HG03432 (cell line): ENCODE results near the gene RIC3.

Experiments
- ATAC-seq: cut with Tn5 transposase; IDR thresholded peaks from one replicate; pipeline ENCODE4 v1.9.1; 2021; ENCODE audit warnings: mild to moderate bottlenecking, moderate library complexity; ENCODE audit not compliant: unreplicated experiment

The RIC3 gene

DNA sequence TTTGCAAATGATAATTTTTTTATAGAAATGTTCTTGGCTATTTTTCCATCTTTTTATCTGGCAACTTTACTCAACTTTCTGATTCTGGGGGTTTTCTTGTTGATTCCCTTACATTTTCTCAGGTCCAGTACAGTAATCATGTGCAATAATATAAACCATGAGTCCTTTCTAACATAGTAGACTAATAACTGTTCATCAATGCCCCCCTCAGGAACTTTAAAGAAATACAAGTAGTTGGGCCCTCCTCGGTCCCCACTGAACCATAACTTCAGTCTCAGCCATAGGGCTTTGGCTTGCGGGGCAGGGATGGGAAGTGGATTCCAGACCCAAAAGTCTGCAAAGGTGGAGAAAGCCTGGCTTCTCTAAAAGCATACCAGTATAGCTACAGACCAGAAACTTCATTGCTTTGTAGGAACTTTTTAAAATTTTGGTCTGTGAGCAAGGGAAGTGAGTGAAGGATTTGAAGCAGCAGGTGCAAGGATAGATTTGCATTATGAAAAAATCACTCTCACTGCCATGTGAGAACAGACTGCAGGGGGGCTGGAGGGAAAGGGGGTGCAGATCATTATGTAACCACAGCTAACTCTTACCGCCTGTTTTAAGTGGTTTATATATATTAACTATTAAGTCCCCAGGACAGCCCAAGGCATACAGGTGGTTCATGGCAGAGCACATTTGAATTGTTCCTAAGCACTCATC is 98.3 kb downstream of the RIC3 start:
- ATAC-seq = peak; percentile 71

DNA sequence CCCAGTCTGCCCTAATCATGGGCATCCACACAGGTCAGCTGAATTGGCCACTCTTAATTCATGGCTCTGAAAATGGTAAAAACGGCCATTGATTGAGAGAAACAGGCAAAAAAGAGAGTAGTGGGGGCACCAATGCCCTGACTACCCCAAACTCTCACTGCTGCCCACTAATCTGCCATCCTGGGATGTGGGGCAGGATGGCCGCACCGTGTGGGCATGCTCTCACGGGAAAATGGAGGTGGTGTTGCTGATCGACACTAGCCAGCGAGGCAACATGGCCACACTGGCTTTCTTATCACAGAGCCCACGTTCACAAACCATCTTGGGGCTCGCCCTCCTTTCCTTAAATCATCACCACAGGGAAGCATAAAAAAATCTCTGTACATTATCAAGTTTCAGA is 99.1 kb downstream of the RIC3 start:
- no peak for ATAC-seq

DNA sequence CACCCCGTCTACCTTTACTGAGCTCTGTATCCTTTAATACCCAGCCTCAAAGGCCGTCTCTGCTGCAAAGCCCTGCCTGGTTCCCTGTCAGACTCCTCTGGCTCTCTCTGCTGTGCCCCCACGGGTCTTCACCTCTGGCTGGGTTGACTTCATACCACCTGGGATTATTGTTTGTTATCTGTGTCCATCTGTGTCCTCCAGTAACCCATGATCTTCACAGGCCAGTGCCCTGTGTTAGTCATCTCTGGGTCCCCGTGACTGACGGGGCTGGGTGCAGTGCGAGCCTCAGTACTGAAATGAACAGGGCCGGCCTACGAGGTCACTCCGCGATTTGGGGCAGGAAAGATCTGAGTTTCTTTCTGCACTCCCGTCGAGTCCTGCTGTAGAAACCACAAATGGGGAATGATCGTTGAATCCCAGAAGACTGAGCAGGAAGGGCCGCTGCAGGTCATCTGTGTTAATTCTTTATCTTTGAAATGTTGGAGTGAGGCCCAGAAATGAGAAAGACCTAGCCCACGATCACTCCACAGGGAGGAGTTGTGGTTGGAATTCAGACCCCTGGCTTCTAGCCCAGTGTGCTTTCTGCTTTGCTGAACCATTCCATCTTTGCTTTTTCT is 100.1 kb downstream of the RIC3 start:
- no peak for ATAC-seq

DNA sequence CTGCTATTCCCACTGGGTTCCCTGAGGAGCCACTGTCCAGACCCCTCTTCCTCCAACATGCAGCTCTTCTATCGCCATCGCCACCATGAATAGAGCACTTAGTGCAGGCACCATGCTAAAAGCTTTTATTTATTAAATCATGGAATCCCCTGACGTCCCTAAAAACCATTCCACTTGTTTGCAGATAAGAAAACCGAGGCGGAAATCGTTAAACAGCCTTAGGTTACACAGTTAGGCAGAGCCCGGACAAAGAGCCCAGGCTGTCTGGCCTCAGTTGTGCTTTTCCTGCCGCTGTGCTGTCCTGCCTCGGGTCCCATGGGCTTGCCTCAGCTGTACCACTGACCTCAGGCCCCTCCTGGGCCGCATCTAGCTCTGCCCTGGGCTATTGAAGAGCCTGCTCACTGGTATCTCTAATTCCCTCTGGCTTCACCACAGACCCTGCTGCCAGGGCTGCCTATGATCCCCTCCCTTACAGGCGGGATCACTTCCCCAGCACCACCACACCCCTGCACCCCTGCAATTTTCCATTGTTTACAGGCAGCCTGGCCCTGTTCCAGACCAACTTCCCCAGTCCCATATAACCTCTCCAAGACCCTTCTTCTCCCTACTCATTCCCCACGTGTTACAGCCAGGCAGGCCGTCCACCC is 100.8 kb downstream of the RIC3 start:
- ATAC-seq = no peak

DNA sequence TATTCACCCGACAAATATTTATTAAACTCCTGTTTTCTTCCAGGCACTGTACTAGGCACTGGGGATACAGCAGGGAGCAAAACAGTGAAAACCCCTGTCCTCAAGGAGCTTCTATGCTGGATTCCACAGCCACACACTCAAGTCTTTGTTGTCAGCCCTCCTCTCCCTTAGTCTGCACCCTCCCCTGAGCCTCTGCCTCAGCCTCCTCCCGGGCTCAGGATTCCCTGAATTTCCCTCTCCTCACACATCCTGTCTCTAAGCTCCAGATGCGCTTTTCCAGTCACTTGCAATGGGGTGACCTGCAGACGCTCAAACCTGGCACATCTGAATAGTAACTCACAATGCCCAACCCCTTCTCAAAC is 101.3 kb downstream of the RIC3 start:
- ATAC-seq = no peak

DNA sequence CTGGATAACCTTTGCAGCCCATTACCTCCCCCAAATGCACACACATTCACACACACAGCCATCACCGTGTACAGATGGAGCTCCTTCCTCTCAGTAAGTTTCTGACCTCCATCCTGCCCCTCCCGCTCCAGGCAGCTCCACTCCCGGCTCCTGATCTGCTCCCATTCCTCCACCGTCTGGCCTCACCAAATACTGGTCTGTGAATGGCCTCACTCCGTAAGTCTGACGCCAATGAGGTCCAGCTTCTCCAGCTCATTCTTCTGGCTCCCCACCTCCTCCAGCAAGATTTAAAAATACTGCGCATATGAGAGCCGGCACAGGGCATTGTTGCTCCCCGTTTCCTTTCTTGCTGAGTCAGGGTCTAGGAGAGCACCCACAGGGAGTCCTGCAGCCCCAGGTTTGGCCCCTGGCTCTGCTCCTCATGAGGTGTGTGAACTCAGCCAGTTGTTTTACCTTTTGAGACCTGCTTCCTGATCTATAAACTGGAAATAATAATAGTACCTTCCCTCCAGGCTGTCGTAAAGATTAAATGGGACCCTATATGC is 101.8 kb downstream of the RIC3 start:
- no peak for ATAC-seq

DNA sequence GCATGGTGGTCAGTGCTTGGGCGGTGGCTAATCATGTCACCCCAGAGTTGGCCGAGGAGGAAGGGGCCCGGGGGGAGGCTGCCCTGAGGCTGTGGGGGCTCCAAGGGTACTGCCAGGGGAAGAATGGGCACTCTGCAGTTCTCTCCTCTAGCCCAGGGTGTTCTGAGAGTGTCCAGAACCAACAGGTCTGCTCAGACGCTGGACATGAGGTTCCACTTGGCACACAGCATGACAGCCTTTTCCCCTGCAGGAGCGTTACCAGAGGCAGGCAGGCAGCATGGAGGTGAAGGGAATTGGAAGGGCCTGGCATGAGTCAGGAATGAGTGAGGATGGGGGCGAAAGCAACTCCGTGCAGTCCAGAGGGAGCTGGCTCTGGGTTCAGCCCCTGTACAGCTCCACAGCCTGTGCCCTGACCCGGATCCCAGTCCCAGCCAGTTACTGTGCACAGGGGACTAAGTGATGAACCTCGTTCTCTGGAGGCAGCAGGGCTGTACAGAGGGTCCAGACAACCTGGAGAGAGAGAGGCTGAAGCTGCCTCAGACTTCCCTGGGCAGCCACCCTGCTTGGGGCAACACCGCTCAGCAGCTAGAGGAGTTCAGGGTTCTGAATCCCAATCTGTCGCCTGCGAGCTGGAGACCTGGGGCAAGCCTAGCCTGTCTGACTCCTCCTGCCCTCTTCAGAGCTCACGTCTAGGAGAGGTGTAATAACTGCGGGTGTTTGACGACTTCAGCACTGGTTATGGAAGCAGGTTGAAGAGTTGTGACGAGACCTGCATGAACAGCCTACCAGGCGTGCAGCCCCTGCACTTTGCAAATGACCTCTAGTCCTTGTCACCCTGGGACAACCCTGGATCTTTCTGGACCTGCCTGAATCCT is 102.6 kb downstream of the RIC3 start:
- ATAC-seq = no peak

DNA sequence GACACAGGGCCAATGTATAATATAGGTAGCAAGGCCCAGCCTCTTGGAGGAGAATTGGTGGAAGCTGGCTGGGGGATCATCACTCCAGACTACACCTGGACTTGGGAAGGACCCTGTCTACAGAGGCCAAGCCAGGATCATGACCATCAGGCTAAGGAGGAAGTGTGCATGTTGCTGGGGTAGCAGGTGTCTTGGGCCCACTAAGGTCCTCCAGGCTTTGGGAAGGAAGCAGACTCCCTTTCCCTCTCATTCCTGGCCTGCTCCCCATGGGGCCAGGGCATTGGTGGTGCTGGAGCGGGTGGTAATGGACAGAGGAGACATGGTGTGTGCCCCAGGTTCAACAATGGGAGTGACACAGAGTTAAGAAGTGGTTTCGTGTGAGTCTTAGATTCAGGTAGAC is 103.8 kb downstream of the RIC3 start:
- no peak for ATAC-seq

DNA sequence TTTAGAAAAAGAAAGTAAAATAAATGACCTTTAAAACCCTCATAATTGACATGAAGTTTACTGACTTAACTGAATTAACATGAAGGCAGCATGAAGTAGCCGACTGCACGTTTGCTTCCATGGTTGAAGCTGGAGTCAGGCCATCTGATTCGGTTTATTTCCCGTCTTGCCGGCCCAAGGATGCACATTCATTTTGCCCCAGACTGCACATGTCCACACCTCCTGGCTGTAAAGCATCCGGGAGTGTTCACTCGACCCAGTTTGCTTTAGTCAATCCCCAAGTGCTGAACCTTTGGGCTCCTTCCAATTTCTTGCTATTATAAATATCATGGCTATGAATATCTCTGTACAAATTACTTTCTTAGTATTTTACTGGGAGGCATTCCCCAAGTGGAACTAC is 105.5 kb downstream of the RIC3 start:
- ATAC-seq = no peak

DNA sequence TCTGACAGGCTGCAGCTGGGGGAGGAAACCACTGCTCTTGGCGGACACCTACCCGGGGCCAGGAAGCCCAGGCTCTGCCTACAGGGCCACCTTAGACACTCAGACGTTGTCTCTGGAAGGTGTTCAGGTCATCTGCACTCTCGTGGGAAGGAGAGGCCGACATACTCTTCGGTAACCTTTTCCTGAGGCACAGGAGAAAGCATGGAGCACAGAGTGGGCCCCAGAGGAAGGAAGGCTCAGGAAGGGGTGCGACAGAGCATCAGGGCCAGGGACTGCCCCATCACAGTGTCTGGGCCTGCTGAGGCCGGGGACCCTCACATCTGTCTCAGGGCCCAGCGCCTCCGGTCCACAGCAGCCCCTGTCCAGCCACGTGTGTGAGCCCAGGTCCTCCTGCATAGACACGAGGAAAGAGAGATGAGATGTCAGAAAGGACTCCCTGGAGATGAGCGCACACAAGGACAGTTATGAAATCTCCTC is 106.0 kb downstream of the RIC3 start:
- ATAC-seq = no peak

DNA sequence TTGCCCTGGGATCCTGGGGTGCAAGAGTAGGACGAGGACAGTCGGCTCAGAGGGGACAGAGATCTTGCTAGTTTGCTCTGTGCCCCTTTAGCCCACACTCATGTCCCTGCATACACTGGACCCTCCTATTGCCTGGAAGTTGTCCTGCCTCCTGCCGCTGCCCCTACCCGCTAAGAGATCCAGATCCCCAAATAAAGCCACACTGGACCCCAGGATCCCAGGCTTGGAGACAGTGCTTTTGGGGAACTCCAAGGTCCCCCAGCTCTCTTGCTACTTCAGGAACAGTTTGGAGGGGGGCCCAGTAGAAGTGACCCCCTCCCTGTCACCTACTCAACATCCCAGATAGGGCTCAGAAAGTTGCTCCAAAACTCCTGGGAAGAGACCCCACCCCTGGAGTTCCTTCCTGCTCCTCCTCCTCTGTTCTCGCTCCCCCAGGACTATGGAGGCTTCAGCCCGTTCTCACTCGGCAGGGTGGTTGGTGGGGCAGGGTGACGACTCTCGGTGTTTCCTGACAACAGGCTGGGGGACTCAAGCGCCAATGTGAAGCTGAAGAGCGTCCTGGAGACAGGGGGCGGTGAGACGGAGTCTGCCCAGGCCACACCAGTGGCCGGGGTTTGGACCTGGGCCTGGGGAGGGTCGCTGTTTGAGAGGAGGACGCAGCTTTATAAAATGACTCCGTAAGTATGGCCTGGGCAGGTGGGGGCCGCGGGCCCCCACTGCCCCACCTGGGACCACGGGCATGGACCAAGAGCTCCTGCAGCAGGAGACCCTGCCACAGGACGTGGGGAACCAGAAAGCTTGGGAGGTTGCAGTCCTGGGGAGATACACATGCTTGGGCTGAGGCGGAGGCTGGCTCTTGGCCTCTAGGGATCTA is 107.0 kb downstream of the RIC3 start:
- no peak for ATAC-seq

DNA sequence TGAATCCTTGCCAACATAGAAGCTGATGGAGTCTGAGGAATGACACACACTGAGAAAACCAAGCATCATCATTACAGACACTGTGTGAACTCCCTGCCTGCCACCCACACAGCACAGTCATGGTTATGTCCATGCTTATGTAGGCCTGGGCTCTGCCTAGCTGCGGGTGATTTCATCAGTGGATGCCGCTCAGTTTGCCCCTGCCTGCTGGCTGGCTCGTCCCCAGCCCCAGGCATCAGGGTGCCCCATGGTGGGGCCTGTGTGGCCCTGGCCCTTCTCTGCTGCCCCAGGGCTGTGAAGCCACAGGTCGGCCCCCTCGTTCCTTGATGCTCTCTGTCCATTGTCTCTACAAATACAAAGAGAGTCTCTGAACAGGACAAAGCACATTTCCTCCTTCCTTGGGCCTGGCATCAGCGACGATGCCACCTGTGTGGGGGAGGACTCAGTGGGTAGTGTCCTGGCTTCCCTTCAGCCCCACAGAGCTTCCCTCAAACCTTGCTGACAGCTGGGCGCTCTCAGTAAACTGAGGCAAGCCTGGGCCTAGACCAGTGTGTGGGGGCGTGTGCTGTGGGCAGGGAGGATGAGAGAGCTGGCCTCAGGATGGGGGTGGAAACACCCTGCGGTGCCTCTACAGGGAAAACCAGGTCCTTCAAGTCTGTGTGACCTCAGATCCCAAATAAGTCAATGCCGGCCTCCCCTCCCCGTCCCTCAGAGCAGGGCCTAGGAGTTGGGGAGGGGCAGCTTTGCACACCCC is 107.8 kb downstream of the RIC3 start:
- no peak for ATAC-seq

DNA sequence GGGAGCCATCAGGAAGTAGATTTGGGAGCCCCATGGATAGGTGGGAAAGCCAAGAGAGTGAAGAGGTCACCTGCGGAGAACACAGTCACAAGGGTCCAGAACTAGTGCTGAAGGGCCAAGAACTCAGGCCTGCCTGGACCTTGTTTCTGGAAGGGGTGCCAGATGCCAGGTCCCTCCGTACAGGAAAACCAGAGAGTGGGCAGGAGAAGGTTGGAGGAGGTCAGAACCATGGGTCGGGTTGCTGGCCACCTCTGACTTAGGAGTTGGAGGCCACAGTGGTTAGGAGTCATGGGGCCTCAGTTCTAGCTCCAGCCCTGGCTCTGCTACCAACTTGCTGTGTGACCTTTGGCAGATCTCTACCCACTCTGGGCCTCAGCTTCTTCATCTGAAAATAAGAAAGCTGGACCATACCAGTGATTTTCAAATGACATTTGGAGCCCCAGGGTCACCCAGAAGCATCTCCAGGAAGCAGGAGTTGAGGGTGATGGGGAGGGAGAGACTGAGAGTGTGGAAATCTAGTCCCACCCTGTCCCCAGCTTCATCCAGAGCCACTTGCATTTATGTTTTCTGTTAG is 108.6 kb downstream of the RIC3 start:
- ATAC-seq = no peak

DNA sequence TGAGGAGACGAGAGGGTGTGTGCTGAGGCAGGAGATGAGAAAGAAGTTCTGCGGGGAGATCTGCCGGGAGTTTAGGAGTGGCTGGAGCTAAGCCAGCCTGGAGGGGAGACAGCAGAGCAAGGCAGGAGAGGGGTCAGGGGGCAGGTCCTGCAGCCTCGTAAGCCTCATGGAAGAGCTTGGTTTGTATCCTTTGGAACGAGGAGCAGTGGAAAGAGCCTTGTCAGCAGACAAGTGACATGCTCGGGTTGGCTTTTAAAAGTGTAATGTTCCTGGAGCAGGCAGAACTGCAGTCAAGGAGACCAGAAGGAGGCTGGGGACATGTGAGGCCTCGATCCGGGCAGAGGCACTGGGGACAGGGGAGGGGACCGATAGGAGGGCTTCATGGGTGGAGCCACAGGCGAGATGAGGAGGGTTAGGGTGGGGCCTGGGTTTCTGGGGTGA is 109.2 kb downstream of the RIC3 start:
- ATAC-seq = no peak

DNA sequence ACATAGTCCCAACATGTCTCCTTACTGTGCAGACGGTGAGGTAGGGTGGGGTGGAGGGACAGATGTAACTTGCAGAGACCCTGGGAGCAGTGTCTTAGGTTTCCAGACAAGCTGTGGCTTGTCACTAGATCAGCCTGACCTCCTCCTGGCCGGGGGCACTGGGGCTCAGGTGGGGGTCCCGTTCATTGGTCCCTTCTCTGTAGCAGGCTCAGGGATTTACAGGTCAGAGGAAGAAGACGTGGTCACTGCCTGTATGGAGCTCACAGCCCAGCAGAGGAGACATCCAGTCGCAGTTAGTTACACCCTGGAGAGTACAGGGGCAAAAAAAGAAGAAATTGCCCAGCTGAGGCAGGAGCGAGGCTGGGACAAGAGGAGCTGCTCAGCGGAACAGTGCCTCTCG is 109.8 kb downstream of the RIC3 start:
- ATAC-seq = no peak

DNA sequence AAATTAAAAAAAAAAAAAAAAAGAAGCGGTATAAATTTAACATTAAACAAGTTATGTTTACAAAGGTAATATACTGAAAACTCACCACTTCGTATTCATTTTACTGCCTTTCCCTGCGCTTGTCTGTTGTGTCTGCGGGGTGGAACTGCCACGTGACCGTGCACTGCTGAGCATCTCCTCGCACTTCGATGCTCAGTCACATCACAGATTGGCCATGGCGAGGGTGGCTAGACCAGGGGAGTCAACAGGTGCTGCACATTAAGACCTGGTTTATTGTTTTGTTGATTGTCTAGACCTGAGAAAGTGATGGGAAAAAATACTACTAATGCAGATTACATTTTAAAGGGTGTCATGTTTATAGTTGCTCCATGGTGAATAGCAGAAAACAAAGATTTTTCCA is 110.6 kb downstream of the RIC3 start:
- no peak for ATAC-seq

DNA sequence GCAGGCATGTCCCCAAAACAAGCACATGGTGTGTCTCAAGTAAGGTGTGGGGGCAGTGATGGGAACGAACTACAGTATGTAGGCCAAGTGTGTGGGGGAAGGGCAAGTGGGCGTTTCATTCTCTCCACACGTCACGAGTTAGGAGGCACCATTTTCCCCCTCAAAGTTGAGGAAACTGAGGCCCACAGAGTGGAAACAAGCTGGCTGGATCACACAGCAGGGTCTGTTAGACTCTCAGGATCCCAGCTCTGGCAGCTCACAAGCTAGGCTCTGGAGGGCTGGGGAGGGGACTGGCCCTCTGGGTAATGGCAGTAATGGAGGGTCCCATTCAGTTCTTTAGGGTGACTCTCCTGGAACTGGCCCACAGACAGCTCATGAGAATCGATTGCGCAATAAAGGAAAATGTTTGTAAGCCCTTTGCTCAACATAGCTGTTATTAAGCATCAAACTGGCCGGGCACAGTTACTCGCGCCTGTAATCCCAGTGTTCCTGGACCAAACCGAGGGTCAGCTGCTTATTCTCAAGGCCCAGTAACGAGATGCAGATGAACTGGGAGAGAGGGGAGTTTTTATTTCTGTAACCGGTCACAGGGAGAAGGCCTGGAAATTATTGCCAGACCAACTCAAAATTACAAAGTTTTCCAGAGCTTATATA is 111.9 kb downstream of the RIC3 start:
- no peak for ATAC-seq
